Osteoblast (primary cell): ENCODE data around the gene NENF. TPM values are rescaled to one million over a fixed set of nuclear protein-coding genes. Genes with fewer than 3 reads are reported as not detected.

Experiments used
- DNase-seq: peaks from one replicate; pipeline ENCODE4 v3.0.0; 2011; ENCODE audit warnings: low spot score, mixed read lengths; ENCODE audit not compliant: insufficient read length; ENCODE audit errors: missing footprints
- H2AFZ ChIP-seq: 2 replicates; pipeline ENCODE4 v1.6.0; 2011; ENCODE audit warnings: mild to moderate bottlenecking, low read length
- H3K27ac ChIP-seq: 2 replicates; pipeline ENCODE4 v1.5.1; 2011; ENCODE audit warnings: mild to moderate bottlenecking, low read depth, low read length, moderate library complexity
- H3K27me3 ChIP-seq: 2 replicates; pipeline ENCODE4 v1.6.0; 2012; ENCODE audit warnings: mild to moderate bottlenecking, control low read depth, inconsistent platforms, low read length, moderate library complexity; ENCODE audit not compliant: insufficient read depth
- H3K36me3 ChIP-seq: 2 replicates; pipeline ENCODE4 v1.5.1; 2011; ENCODE audit warnings: mild to moderate bottlenecking, low read length, control low read depth, moderate library complexity; ENCODE audit not compliant: insufficient read depth
- H3K4me1 ChIP-seq: 2 replicates; pipeline ENCODE4 v1.5.1; 2011; ENCODE audit warnings: mild to moderate bottlenecking, low read length, control low read depth, moderate library complexity; ENCODE audit not compliant: insufficient read depth
- H3K4me2 ChIP-seq: 2 replicates; pipeline ENCODE4 v1.6.0; 2011; ENCODE audit warnings: mild to moderate bottlenecking, low read length; ENCODE audit not compliant: insufficient read depth
- H3K4me3 ChIP-seq: fragments of 200-600 bp; sonication (generic); 3 replicates; pipeline ENCODE4 v1.5.1; 2012; ENCODE audit warnings: mild to moderate bottlenecking, low read length, inconsistent platforms; ENCODE audit not compliant: insufficient read depth
- H3K79me2 ChIP-seq: 2 replicates; pipeline ENCODE4 v1.6.0; 2012; ENCODE audit warnings: mild to moderate bottlenecking, low read length, control low read depth, inconsistent platforms; ENCODE audit not compliant: insufficient read depth
- H3K9me3 ChIP-seq: 2 replicates; pipeline ENCODE4 v1.5.1; 2011; ENCODE audit warnings: low read depth, low read length, control low read depth
- H4K20me1 ChIP-seq: 2 replicates; pipeline ENCODE4 v1.6.0; 2012; ENCODE audit warnings: mild to moderate bottlenecking, low read length, control low read depth; ENCODE audit not compliant: insufficient read depth
- CTCF ChIP-seq: IDR thresholded peaks from 2 replicates; pipeline ENCODE4 v1.5.1; 2011; ENCODE audit warnings: mild to moderate bottlenecking, low read depth, low read length, moderate library complexity; ENCODE audit errors: extremely low read depth
- total RNA-seq: library from RNA; depleted of rRNA; stranded (reverse); fragments of >200 nt; gene quantifications from 2 replicates; pipeline ENCODE4 v1.2.3, GENCODE V29; 2012

The NENF gene
- total RNA-seq, 1 donor, result 33.7 TPM

GRCh38 chr1:212487774-212488435 lies 55.2 kb downstream of the NENF start:
- H3K27me3 ChIP-seq, result no peaks in the 10 kb centered on the region
- no peak overlapping the region for H3K27ac ChIP-seq
- H3K4me1 ChIP-seq, result peaks cover 27% of the 10 kb centered on the region
- no peaks in the 10 kb centered on the region for H4K20me1 ChIP-seq
- H3K9me3 ChIP-seq, result no peaks in the 10 kb centered on the region
- DNase-seq, result no peak
- TF ChIP-seq CTCF, result no peak
- H2AFZ ChIP-seq, result no peak overlapping the region
- H3K4me2 ChIP-seq, result no peak overlapping the region
- no peak overlapping the region for H3K4me3 ChIP-seq
- no peaks in the 10 kb centered on the region for H3K36me3 ChIP-seq
- no peaks in the 10 kb centered on the region for H3K79me2 ChIP-seq

DNA sequence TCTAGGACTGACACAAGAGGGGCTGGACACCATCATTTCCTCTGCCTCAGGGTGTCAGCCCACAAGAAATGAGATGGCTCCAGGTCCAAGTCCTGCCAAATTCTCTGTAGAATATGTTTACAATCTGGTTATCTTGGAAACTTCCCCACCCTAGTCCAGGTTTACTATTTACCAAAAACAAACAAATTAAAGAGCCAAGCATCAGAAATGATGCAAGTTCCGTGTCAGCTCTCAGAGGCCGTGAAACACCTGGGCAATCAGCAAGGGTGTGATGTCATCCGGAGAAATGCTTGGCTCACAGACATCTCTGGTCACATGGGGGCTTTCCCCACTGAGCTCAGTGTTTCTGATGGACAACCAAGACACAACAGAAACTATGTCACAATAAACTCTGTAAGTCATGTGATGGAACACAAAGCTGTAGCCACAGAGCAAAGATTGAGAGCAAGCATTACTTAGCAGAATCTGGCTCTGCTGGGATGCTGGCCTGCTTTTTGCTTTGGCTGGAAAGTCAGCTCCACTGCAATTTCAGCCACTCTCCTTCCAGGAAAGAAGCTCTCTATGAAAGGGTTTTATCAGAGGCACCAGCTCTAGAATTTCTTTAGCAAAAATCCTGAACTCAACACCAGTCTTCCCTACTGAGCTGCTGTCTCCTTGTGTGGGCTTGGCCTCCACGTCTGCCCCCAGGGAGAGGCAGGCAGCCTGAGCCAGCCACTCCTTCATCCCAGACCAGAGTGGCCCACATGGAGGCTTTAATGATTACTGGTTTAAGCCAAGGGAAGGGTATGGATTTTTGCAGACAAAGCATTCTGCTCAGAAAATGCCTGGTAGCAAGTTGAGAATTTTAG lies 55.9 kb downstream of the NENF start:
- Histone ChIP-seq H3K27me3 (no peaks in the 10 kb centered on the region), H4K20me1 (no peaks in the 10 kb centered on the region), H3K36me3 (no peaks in the 10 kb centered on the region), H3K27ac (peak overlapping the region; percentile 7), H3K4me1 (peaks cover 21% of the 10 kb centered on the region), H2AFZ (no peak overlapping the region), H3K9me3 (no peaks in the 10 kb centered on the region), H3K79me2 (no peaks in the 10 kb centered on the region), H3K4me3 (no peak overlapping the region), H3K4me2 (no peak overlapping the region)
- DNase-seq, result no peak
- no peak for TF ChIP-seq CTCF

GRCh38 chr1:212489284-212489859 lies 56.7 kb downstream of the NENF start:
- Histone ChIP-seq H3K27ac (no peak overlapping the region), H3K36me3 (no peaks in the 10 kb centered on the region), H3K4me2 (no peak overlapping the region), H3K79me2 (no peaks in the 10 kb centered on the region), H3K4me1 (peaks cover 19% of the 10 kb centered on the region), H2AFZ (no peak overlapping the region), H3K27me3 (no peaks in the 10 kb centered on the region), H4K20me1 (no peaks in the 10 kb centered on the region), H3K9me3 (no peaks in the 10 kb centered on the region), H3K4me3 (no peak overlapping the region)
- no peak for DNase-seq
- TF ChIP-seq CTCF, result no peak

DNA sequence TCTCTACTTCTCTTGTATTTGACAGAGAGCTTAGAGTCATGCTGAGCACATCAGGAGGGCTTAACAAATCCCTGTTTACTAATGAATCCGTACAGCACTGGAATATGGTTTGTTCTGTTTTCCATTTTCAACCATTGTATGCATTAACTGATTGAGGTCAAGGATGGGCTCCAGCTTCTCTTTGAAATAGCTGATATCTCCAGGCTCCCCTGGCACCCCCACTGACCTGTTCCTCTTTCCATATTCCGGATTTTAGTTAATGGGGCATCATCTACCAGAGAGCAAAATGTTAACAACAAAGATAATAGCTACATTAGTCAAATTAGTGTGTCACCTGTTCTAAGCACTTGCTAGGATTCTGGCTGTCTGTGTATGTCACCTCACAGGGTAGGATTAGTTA lies 57.6 kb downstream of the NENF start:
- TF ChIP-seq CTCF, result no peak
- H3K27ac ChIP-seq, result no peak overlapping the region
- no peak overlapping the region for H2AFZ ChIP-seq
- peaks cover 13% of the 10 kb centered on the region for H3K4me1 ChIP-seq
- H3K36me3 ChIP-seq, result no peaks in the 10 kb centered on the region
- H3K4me2 ChIP-seq, result no peak overlapping the region
- DNase-seq, result no peak
- H4K20me1 ChIP-seq, result no peaks in the 10 kb centered on the region
- H3K9me3 ChIP-seq, result no peaks in the 10 kb centered on the region
- no peaks in the 10 kb centered on the region for H3K79me2 ChIP-seq
- H3K27me3 ChIP-seq, result no peaks in the 10 kb centered on the region
- no peak overlapping the region for H3K4me3 ChIP-seq
